ENCODE results near the gene C1orf159.

The C1orf159 gene

GRCh38 chr1:1135339-1136136 lies 19.6 kb upstream of the C1orf159 start:
- Histone ChIP-seq H4K20me1 (ENCODE audit: insufficient read depth, low read length) (peaks cover 11% of the 10 kb centered on the region; the same call in 1 of the 2 replicates), H3K27ac (ENCODE audit: low read length) (no peak overlapping the region), H2AFZ (ENCODE audit: low read depth, low read length) (no peak overlapping the region), H3K36me3 (ENCODE audit: insufficient read depth, low read length) (no peaks in the 10 kb centered on the region), H3K27me3 (ENCODE audit: insufficient read depth, low read length, poor library complexity) (peaks cover 20% of the 10 kb centered on the region), H3K4me1 (ENCODE audit: insufficient read depth, low read length) (peaks cover 3% of the 10 kb centered on the region; the same call in 1 of the 2 replicates), H3K9ac (ENCODE audit: low read depth, low read length) (no peak overlapping the region), H3K4me2 (ENCODE audit: insufficient read depth, low read length) (no peak overlapping the region), H3K9me3 (ENCODE audit: insufficient read depth, low read length, severe bottlenecking) (no peaks in the 10 kb centered on the region), H3K4me3 (ENCODE audit: low read depth in 1 of 2, low read length in 2 of 2) (no peak overlapping the region), H3K79me2 (ENCODE audit: insufficient read depth, low read length) (no peaks in the 10 kb centered on the region)
- DNase-seq (no peak), ATAC-seq (ENCODE audit: insufficient read depth, low read depth) (no peak)
- TF ChIP-seq CTCF (IDR thresholded peaks at IDR 0.05; ENCODE audit: borderline replicate concordance, extremely low read depth, low read length, poor library complexity, severe bottlenecking) (no peak), EZH2 (IDR thresholded peaks at IDR 0.05; ENCODE audit: borderline replicate concordance, low read depth, low read length, severe bottlenecking) (no peak)

GRCh38 chr1:1134300-1134970 lies 18.5 kb upstream of the C1orf159 start:
- peaks cover 11% of the 10 kb centered on the region; the same call in 1 of the 2 replicates for H4K20me1 ChIP-seq (ENCODE audit: insufficient read depth, low read length)
- no peaks in the 10 kb centered on the region for H3K79me2 ChIP-seq (ENCODE audit: insufficient read depth, low read length)
- H3K4me1 ChIP-seq (ENCODE audit: insufficient read depth, low read length): peaks cover 3% of the 10 kb centered on the region; the same call in 1 of the 2 replicates
- no peak overlapping the region for H3K4me3 ChIP-seq (ENCODE audit: low read depth in 1 of 2, low read length in 2 of 2)
- DNase-seq (no peak), ATAC-seq (ENCODE audit: insufficient read depth, low read depth) (no peak)
- no peaks in the 10 kb centered on the region for H3K9me3 ChIP-seq (ENCODE audit: insufficient read depth, low read length, severe bottlenecking)
- H2AFZ ChIP-seq (ENCODE audit: low read depth, low read length): no peak overlapping the region
- no peaks in the 10 kb centered on the region for H3K36me3 ChIP-seq (ENCODE audit: insufficient read depth, low read length)
- H3K9ac ChIP-seq (ENCODE audit: low read depth, low read length): no peak overlapping the region
- TF ChIP-seq CTCF (IDR thresholded peaks at IDR 0.05; ENCODE audit: borderline replicate concordance, extremely low read depth, low read length, poor library complexity, severe bottlenecking): no peak
- no peak for TF ChIP-seq EZH2 (IDR thresholded peaks at IDR 0.05; ENCODE audit: borderline replicate concordance, low read depth, low read length, severe bottlenecking)
- H3K4me2 ChIP-seq (ENCODE audit: insufficient read depth, low read length): no peak overlapping the region
- no peak overlapping the region for H3K27ac ChIP-seq (ENCODE audit: low read length)
- H3K27me3 ChIP-seq (ENCODE audit: insufficient read depth, low read length, poor library complexity): peaks cover 20% of the 10 kb centered on the region

GRCh38 chr1:1132956-1133750 lies 17.3 kb upstream of the C1orf159 start:
- Histone ChIP-seq H3K27ac (ENCODE audit: low read length) (no peak overlapping the region), H3K4me2 (ENCODE audit: insufficient read depth, low read length) (no peak overlapping the region), H3K27me3 (ENCODE audit: insufficient read depth, low read length, poor library complexity) (peaks cover 20% of the 10 kb centered on the region), H2AFZ (ENCODE audit: low read depth, low read length) (no peak overlapping the region), H3K4me3 (ENCODE audit: low read depth in 1 of 2, low read length in 2 of 2) (no peak overlapping the region), H3K9me3 (ENCODE audit: insufficient read depth, low read length, severe bottlenecking) (no peaks in the 10 kb centered on the region), H3K9ac (ENCODE audit: low read depth, low read length) (no peak overlapping the region), H3K36me3 (ENCODE audit: insufficient read depth, low read length) (no peaks in the 10 kb centered on the region), H3K79me2 (ENCODE audit: insufficient read depth, low read length) (no peaks in the 10 kb centered on the region), H4K20me1 (ENCODE audit: insufficient read depth, low read length) (peaks cover 11% of the 10 kb centered on the region; the same call in 1 of the 2 replicates), H3K4me1 (ENCODE audit: insufficient read depth, low read length) (peaks cover 3% of the 10 kb centered on the region; the same call in 1 of the 2 replicates)
- no peak for DNase-seq
- TF ChIP-seq CTCF (IDR thresholded peaks at IDR 0.05; ENCODE audit: borderline replicate concordance, extremely low read depth, low read length, poor library complexity, severe bottlenecking) (no peak), EZH2 (IDR thresholded peaks at IDR 0.05; ENCODE audit: borderline replicate concordance, low read depth, low read length, severe bottlenecking) (no peak)
- ATAC-seq (ENCODE audit: insufficient read depth, low read depth): no peak

Data from DND-41 (cell line).